Activated CD4-positive, alpha-beta T cell treated with anti-CD3 and anti-CD28 coated beads for 36 hours (primary cell): Measurements from ENCODE around the gene EFS. TPM values are rescaled to one million over a fixed set of nuclear protein-coding genes. Genes with fewer than 3 reads are reported as not detected.

Experiments used
- ATAC-seq: fragments of 200-7000 bp; cut with Tn5 transposase; one replicate; pipeline ENCODE4 v1.10.0; 2021; ENCODE audit warnings: mild to moderate bottlenecking, moderate library complexity
- CTCF ChIA-PET: fragments of 350-600 bp; sonication (Branson Sonifier 250); formaldehyde crosslinking; loops from one replicate; lab custom pipeline; 2021; ENCODE audit warnings: antibody characterized with exemption; lab: Charles Lee
- POLR2A ChIA-PET: fragments of 350-600 bp; sonication (Branson Sonifier 250); formaldehyde crosslinking; loops from one replicate; lab custom pipeline; 2021; ENCODE audit warnings: antibody characterized with exemption, inconsistent platforms; lab: Charles Lee
- DNase-seq: peaks from one replicate; pipeline ENCODE4 v3.0.0-alpha.2; 2020
- H3K27ac Mint-ChIP-seq: one replicate; pipeline ENCODE4 v1.8.0; 2021; ENCODE audit warnings: mixed read lengths
- H3K27me3 Mint-ChIP-seq: one replicate; pipeline ENCODE4 v1.8.0; 2021; ENCODE audit warnings: mixed read lengths
- H3K36me3 Mint-ChIP-seq: one replicate; pipeline ENCODE4 v1.8.0; 2021; ENCODE audit warnings: low read depth, mixed read lengths
- H3K4me1 Mint-ChIP-seq: one replicate; pipeline ENCODE4 v1.8.0; 2021; ENCODE audit warnings: mixed read lengths
- H3K4me3 Mint-ChIP-seq: one replicate; pipeline ENCODE4 v1.8.0; 2021; ENCODE audit warnings: mild to moderate bottlenecking, moderate library complexity, mixed read lengths
- H3K9me3 Mint-ChIP-seq: one replicate; pipeline ENCODE4 v1.8.0; 2021; ENCODE audit warnings: low read depth, mixed read lengths
- intact Hi-C, 2 experiments: fragments of 100-400 bp; cut with DNase I in 1 of 2; cut with micrococcal nuclease in 1 of 2; formaldehyde crosslinking; loops; one replicate each; pipeline versions ENCODE4 v1.14.2 to v1.15.1; 2022 to 2024; cut with DNase I, micrococcal nuclease
- total RNA-seq, 2 experiments: library from RNA; stranded (reverse); gene quantifications; one replicate each; pipeline ENCODE4 v1.2.3, GENCODE V29; 2021

Gene EFS
- total RNA-seq, 2 experiments from 2014 or later = not detected

DNA sequence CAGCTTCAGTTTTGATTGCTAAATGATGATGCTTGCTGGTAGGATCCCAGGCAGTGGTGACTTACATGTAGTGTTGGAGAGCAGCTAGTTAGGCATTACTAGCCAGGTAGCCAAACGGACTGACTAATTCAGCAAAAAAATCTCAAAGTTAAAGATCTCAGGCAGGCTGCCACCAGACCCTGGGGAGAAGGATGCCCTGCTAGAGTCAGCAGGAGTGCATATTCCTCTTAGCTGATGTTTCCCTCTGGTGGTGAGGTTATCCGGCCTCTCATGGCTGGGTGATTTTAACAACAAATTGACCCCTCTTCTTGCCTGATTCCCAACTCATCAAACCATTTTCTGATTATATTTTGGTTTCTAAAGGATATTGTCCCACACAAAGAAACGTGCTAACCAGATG lies 2.8 kb downstream of the EFS start:
- ATAC-seq = no peak
- no peak overlapping the region for H3K4me3 Mint-ChIP-seq
- H3K27ac Mint-ChIP-seq = no peak overlapping the region
- peaks cover 11% of the 10 kb centered on the region for H3K4me1 Mint-ChIP-seq
- no peaks in the 10 kb centered on the region for H3K9me3 Mint-ChIP-seq
- ChIA-PET CTCF (interaction anchor here (0.7 to 1.2 kb wide), 3 partner anchors 17 to 56 kb away, joined by 3 to 4 read pairs (median 4); partner anchors contain the start of gene BCL2L2), POLR2A (no interaction called here)
- no peak for DNase-seq
- intact Hi-C loops = no loop called here
- H3K27me3 Mint-ChIP-seq = peaks cover 20% of the 10 kb centered on the region
- no peaks in the 10 kb centered on the region for H3K36me3 Mint-ChIP-seq

DNA sequence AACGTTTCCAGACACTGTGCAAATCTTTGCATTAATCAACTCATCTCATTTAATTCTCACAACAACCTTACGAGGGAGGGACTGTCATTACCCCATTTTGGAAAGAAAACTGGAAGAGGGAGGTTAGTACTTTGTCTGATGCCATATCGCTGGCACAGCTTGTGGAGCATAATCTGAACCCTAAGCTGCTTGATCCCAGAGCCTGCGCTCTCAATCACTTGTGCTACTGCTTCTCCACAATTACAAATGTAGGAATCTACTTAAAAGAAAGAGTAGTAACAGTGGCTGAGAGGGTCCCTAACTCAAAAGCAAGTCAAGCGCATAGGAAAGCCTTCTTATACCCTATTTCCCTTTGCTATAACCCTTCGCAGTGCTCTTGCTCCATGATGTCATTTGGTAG lies 3.2 kb downstream of the EFS start:
- Mint-ChIP-seq H3K4me3 (no peak overlapping the region), H3K27ac (no peak overlapping the region), H3K27me3 (peaks cover 17% of the 10 kb centered on the region), H3K36me3 (no peaks in the 10 kb centered on the region), H3K4me1 (peaks cover 11% of the 10 kb centered on the region), H3K9me3 (no peaks in the 10 kb centered on the region)
- intact Hi-C loops = no loop called here
- no peak for DNase-seq
- CTCF ChIA-PET = interaction anchor here (0.7 to 1.2 kb wide), 3 partner anchors 16 to 55 kb away, joined by 3 to 4 read pairs (median 4); partner anchors contain the start of gene BCL2L2
- POLR2A ChIA-PET = no interaction called here
- no peak for ATAC-seq

DNA sequence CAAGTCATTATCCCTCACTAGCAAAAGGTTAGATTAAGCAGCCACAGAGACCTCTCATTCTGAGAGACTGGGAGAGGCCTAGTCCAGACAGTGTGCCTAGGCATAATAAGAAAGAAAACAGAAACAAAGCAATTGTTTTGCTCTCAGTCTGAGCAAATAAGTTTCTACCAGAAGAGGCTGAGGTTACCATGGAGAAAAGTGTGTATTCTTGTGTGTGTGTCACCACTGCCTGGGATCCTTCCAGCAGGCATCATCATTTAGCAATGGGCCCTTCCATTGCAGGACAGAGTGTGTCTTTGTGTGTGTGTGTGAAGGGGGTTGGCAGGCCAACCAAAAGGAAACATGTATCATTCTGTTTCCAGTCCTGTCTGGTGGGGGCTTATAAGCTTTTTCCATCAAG lies 3.7 kb downstream of the EFS start:
- Mint-ChIP-seq H3K4me3 (no peak overlapping the region), H3K36me3 (no peaks in the 10 kb centered on the region), H3K27ac (no peak overlapping the region), H3K27me3 (peaks cover 14% of the 10 kb centered on the region), H3K4me1 (peaks cover 11% of the 10 kb centered on the region), H3K9me3 (no peaks in the 10 kb centered on the region)
- POLR2A ChIA-PET = no interaction called here
- peak; percentile 27 for DNase-seq
- intact Hi-C loops = no loop called here
- CTCF ChIA-PET = interaction anchor here (1.1 to 1.4 kb wide), 3 partner anchors 16 to 23 kb away, joined by 3 to 4 read pairs (median 4); no protein-coding TSS in a partner anchor
- ATAC-seq = peak; percentile 82

DNA sequence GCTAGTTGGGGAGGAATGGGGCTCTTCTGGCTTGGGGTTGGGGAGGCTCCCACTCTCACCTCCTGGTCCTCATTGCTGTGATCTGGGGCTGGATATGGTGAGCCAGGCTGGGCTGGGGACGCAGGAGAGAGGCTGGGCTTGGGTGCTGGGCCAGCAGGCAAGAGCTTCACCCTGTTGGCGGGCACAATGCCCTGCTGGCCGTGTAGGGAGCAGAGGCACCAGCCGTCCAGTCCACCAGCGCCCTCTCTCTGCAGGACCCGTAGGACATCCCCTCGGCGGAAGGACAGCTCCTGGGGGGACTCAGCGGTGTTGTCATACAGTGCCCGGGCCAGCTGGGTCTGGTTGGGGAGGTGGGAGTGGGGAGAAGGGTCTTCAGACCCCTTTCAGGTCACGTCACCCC lies 4.5 kb downstream of the EFS start:
- Mint-ChIP-seq H3K9me3 (no peaks in the 10 kb centered on the region), H3K36me3 (no peaks in the 10 kb centered on the region), H3K27ac (no peak overlapping the region), H3K4me3 (no peak overlapping the region), H3K4me1 (peaks cover 11% of the 10 kb centered on the region), H3K27me3 (peaks cover 17% of the 10 kb centered on the region)
- no peak for ATAC-seq
- DNase-seq = no peak
- POLR2A ChIA-PET = no interaction called here
- intact Hi-C loops = no loop called here
- CTCF ChIA-PET = interaction anchor here (0.6 to 1.4 kb wide), 5 partner anchors 9 to 342 kb away, joined by 3 to 6 read pairs (median 4); no protein-coding TSS in a partner anchor

DNA sequence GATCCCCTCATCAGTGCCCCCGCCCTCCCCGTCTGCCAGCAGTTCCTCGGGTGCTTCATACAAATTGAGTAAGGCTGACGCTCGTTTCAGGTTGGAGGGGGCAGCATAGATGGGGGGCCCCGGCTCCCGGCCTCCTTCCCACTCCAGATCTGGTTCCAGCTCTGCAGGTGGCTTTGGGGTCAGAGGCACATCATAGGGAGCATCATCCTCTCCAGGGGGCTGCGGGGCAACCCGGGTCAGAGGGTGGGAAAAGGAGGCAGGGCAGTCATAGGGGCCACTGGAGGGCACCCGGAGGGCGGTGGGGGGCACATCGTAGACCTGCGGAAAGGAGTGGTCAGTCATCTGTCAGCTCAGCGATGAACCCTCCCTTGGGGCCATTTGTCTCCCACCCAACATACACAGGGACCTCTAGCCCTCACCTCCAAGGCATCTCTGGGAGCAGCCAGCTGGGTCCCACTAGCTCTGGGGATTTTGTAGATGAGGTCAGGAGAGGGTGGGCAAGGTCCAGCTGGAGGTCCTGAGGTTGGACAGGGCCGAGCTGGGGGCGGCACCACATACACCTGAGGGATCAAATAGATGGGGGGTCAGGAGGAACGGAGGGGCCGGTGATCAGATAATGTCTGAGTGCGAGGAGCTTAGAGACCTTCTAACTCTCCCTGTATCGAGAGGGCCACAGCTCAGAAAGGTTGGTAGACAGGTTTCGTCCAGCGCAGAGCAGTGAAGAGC lies 5.1 kb downstream of the EFS start:
- ATAC-seq (no peak), DNase-seq (no peak)
- Mint-ChIP-seq H3K9me3 (no peaks in the 10 kb centered on the region), H3K4me1 (peaks cover 10% of the 10 kb centered on the region), H3K27me3 (peaks cover 16% of the 10 kb centered on the region), H3K4me3 (no peak overlapping the region), H3K36me3 (no peaks in the 10 kb centered on the region), H3K27ac (no peak overlapping the region)
- CTCF ChIA-PET = interaction anchor here (0.7 to 1.4 kb wide), 3 partner anchors 21 to 343 kb away, joined by 4 to 6 read pairs (median 4); no protein-coding TSS in a partner anchor
- POLR2A ChIA-PET = no interaction called here
- intact Hi-C loops = no loop called here

DNA sequence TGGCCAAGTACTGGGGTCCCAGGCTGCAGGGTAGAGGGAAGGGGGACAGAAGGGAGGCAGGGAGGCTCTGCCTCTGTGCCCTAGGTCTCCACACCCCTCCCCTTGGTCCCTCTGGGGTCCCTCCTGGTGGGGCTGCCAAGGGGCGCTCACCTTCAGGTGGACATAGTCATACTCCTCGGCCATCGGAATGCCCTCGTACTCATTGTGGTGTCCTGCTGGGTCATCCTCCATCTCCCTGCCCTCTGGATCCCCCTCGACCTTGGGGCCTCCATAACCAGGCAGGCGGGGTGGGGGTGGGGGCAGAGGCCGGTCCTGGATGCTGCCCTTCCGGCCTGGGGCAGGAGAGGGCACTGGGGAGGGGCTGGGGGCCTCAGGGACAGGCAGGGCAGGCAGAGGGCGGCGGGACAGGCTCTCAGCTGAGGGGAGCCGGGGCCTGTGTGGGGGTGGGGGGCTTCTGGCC lies 5.8 kb downstream of the EFS start:
- CTCF ChIA-PET = interaction anchor here (0.5 to 1.3 kb wide), 3 partner anchors 13 to 59 kb away, joined by 3 to 5 read pairs (median 3); no protein-coding TSS in a partner anchor
- no peak overlapping the region for H3K27ac Mint-ChIP-seq
- ATAC-seq = no peak
- no peak for DNase-seq
- POLR2A ChIA-PET = interaction anchor here (0.5 kb wide), 1 partner anchor 761 kb away, joined by 4 read pairs; no protein-coding TSS in a partner anchor
- H3K36me3 Mint-ChIP-seq = no peaks in the 10 kb centered on the region
- H3K27me3 Mint-ChIP-seq = peaks cover 12% of the 10 kb centered on the region
- peaks cover 8% of the 10 kb centered on the region for H3K4me1 Mint-ChIP-seq
- intact Hi-C loops = no loop called here
- H3K9me3 Mint-ChIP-seq = no peaks in the 10 kb centered on the region
- no peak overlapping the region for H3K4me3 Mint-ChIP-seq

DNA sequence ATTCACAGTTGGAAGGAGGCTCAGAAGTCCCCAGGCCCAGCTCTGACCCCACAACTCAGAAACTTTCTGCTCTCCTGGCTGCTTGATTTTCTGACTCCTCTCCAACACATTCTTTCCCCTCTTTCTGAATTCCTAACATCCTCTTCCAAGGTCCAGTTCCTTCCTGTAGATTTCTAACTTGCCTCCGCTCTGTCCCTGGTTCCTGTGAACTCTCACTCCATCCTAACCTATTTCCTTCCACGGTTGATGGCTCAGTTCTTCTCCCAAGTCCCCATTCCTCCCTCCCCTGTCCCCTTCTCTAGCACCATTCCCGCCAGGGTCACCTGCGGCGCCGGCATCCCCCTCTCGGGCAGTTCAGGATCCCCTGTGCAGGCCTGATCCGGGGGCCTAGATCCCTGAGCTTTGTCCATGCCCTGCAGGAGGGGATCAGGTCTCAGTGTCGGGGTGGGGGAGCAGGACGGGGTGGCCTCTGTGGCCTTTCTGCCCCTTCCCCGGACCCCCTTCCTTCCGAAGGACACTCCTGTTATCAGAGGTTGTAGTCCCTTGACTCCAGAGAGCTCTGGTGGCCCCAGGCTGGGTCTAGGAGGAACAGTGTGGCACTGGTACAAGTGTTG lies 6.3 kb downstream of the EFS start:
- peaks cover 15% of the 10 kb centered on the region for H3K27me3 Mint-ChIP-seq
- ATAC-seq (no peak), DNase-seq (no peak)
- ChIA-PET CTCF (interaction anchor here (0.5 to 1.3 kb wide), 3 partner anchors 12 to 58 kb away, joined by 3 to 5 read pairs (median 3); no protein-coding TSS in a partner anchor), POLR2A (interaction anchor here (0.5 kb wide), 1 partner anchor 762 kb away, joined by 4 read pairs; no protein-coding TSS in a partner anchor)
- intact Hi-C loops = no loop called here
- H3K9me3 Mint-ChIP-seq = no peaks in the 10 kb centered on the region
- H3K4me1 Mint-ChIP-seq = peaks cover 8% of the 10 kb centered on the region
- H3K4me3 Mint-ChIP-seq = no peak overlapping the region
- no peaks in the 10 kb centered on the region for H3K36me3 Mint-ChIP-seq
- H3K27ac Mint-ChIP-seq = no peak overlapping the region

DNA sequence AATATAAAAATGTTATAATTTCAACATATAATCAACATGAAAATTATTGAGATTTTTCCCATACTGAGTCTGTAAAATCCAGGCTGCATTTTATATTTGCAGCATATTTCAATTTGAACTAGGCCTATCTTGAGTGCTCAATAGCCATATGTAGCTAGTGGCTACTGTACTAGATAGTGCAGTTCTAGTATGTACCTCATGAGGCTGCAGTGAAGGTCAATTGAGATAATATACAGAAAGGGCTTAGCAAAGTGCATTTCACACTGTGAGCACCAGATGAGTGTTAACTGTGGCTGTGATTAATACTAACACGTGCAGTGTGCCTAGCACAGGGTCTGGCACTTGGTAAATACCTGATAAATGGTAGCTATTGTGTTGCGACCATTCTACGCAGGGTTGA lies 6.9 kb downstream of the EFS start:
- no peak for DNase-seq
- intact Hi-C loops = no loop called here
- no peak overlapping the region for H3K4me3 Mint-ChIP-seq
- CTCF ChIA-PET = interaction anchor here (1.3 kb wide), 1 partner anchor 25 kb away, joined by 5 read pairs; no protein-coding TSS in a partner anchor
- H3K27me3 Mint-ChIP-seq = peaks cover 21% of the 10 kb centered on the region
- H3K36me3 Mint-ChIP-seq = no peaks in the 10 kb centered on the region
- no peaks in the 10 kb centered on the region for H3K9me3 Mint-ChIP-seq
- H3K27ac Mint-ChIP-seq = no peak overlapping the region
- POLR2A ChIA-PET = no interaction called here
- H3K4me1 Mint-ChIP-seq = peaks cover 9% of the 10 kb centered on the region
- no peak for ATAC-seq

DNA sequence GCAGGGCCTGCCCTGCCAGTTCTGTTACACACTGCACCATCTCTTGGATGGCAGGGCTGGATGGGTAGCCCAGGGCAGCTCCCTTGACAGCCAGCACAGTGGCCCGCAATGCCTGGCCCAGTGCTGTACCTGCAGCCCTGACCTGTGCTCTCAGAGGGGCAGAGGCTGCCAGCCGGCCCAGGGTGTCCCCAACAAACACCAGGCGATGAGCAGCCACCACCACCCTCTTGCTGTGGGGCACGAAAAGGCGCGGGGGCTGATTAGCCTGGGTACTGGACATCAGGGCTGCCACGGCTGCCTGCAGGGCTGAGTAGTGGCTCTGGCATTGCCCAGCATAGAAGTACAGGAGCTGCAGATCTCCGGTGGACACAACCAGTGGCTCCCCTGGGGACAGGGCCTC lies 7.7 kb downstream of the EFS start:
- DNase-seq = no peak
- no peaks in the 10 kb centered on the region for H3K9me3 Mint-ChIP-seq
- POLR2A ChIA-PET = no interaction called here
- no peak overlapping the region for H3K4me3 Mint-ChIP-seq
- H3K36me3 Mint-ChIP-seq = no peaks in the 10 kb centered on the region
- no peak for ATAC-seq
- no peak overlapping the region for H3K27ac Mint-ChIP-seq
- intact Hi-C loops = no loop called here
- CTCF ChIA-PET = no interaction called here
- peaks cover 13% of the 10 kb centered on the region for H3K4me1 Mint-ChIP-seq
- peaks cover 23% of the 10 kb centered on the region for H3K27me3 Mint-ChIP-seq

DNA sequence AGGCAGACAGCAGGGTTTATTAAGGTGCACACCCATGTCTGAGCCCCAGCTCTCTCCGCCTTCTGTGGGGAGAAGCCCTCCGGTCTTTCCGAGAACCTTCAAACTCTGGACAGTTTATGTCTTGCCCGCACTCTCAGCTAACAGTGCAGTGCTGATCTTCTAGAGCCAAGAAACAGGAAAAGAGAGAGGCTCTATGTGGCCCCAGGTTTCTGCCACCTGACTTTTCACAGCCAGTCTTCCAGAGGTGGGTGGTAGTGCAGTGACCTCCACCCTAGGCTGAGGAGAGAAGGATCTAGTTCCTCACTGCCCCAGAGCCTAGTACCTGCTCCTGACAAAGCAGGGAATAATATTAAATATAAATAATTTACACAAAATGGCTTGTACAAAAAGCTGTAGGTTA lies 8.3 kb downstream of the EFS start:
- Mint-ChIP-seq H3K36me3 (no peaks in the 10 kb centered on the region), H3K4me1 (peaks cover 13% of the 10 kb centered on the region), H3K4me3 (no peak overlapping the region), H3K27me3 (peaks cover 23% of the 10 kb centered on the region), H3K27ac (no peak overlapping the region), H3K9me3 (no peaks in the 10 kb centered on the region)
- intact Hi-C loops = no loop called here
- ATAC-seq = no peak
- no peak for DNase-seq
- ChIA-PET POLR2A (no interaction called here), CTCF (no interaction called here)

DNA sequence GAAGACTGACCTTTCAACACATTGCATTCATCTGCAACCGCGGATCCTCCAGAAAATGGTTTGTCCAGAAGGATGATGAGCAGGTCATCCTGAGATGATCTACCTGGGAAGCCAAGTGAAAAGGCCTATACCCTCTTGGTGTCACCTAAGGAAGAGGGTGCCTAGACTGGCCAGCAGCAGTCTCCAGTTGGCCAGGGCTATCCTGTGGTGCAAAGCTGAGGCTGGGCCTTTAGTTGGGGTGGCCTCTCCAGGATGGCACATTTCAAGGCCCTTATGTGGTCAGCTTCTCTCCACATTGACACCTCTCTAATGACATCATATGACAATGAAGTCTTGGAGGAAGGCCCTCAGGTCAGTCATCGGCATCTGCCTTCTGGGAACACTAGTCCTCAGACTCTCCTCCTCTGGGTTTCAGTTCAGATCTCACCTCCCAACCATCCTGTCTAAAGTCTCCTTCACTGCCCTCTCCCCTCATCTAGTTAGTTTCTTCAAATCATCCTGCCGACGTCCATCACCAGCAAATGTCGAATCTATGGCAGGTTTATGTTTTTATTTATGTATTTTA lies 9.0 kb downstream of the EFS start:
- Mint-ChIP-seq H3K27ac (no peak overlapping the region), H3K4me1 (peaks cover 9% of the 10 kb centered on the region), H3K27me3 (peaks cover 27% of the 10 kb centered on the region), H3K4me3 (no peak overlapping the region), H3K9me3 (no peaks in the 10 kb centered on the region), H3K36me3 (no peaks in the 10 kb centered on the region)
- ChIA-PET CTCF (no interaction called here), POLR2A (no interaction called here)
- intact Hi-C loops = no loop called here
- DNase-seq (no peak), ATAC-seq (no peak)
